CD1c-positive myeloid dendritic cell (primary cell): ENCODE data around the gene PKMYT1.
"Not testable (repeated sequence)": the region's sequence is repeated elsewhere in the genome, so short reads cannot be mapped to it uniquely, and the experiment has no call there.

ENCODE experiments used
- DNase-seq: peaks from one replicate; pipeline ENCODE4 v3.0.0-alpha.2; 2016; ENCODE audit errors: extremely low spot score

Gene PKMYT1

DNA sequence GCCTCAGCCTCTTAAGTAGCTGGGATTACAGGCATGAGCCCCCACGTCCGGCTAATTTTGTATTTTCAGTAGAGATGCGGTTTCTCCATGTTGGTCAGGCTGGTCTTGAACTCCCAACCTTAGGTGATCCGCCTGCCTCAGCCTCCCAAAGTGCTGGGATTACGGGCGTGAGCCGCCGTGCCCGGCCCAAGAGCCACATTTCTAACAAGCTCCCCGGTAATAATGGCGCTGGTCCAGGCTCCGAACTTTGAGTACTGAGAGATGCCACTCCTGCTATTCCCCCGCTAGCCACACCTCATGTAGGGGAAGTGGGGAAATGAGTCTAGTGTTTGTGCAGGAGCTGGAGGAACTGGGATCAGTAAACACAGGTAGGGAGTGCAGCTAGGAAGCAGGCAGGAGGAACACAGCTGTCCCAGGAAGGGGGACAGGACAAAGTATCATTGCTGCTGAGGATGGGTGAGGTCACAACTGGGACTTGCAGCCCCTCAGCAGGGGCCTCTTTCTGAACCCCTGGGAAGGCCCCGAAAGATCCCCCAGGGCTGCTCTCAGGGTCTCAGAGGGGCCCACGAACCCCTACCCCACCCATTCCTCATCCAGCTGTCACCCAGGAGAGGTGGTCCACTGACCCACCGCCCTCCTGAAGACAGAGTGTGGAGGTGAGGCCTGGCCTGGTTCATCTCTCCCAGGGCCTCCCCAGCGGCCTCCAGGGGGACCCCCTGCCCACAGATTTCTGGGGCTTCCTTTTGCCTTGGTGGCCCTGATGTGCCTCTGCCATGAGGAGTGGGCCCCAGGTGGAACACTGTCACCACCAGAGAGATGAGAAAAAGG is 19.8 kb downstream of the PKMYT1 start:
- DNase-seq = no peak

DNA sequence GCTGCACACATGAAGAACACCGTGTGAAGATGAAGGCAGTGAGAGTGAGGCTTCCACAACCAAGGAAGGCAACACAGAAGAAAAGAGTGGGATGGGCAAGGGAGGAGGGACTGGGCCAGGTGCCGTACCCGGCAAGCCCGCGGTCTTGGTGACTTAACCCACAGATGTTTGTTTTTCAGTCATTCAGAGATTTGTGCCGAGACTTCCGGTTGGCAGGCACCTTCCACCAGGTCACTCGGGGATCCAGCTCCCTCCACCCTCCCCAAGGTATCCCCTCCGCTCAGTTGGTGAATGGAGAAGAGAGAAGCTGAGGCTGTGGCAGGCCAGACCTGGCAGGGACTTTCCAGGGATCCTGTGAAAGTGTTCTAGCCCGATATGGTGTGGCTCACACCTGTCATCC is 21.0 kb downstream of the PKMYT1 start:
- DNase-seq = no peak

GRCh38 chr16:2956579-2956956 is 23.7 kb downstream of the PKMYT1 start:
- no peak for DNase-seq

GRCh38 chr16:2955779-2956578 is 24.3 kb downstream of the PKMYT1 start:
- DNase-seq = peak; percentile 33

DNA sequence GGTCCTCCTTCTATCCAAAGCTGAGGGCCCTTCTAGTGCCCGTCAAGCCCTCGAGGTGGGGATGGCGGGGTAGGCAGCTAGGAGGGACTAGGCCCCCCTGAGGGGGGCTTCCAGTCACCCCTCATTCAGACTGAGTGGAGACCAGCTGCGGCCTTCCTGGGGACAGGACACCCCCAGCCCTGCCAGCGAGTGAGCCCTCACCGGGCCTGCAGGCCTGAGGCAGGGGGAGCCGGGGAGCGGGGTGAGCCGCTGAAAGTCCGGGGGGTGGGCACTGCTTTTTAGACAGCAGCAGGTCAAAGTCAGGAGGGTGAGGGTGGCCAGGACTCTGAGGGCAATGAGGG is 24.8 kb downstream of the PKMYT1 start:
- DNase-seq = no peak

- no peak for DNase-seq
Measured at GRCh38 chr16:2954656-2955381, 25.4 kb downstream of the PKMYT1 start.

- no peak for DNase-seq
Measured at GRCh38 chr16:2953706-2954627, 26.3 kb downstream of the PKMYT1 start.

- no peak for DNase-seq
Measured at GRCh38 chr16:2952679-2953078, 27.6 kb downstream of the PKMYT1 start.

- no peak for DNase-seq
Measured at GRCh38 chr16:2950773-2951172, 29.5 kb downstream of the PKMYT1 start.

DNA sequence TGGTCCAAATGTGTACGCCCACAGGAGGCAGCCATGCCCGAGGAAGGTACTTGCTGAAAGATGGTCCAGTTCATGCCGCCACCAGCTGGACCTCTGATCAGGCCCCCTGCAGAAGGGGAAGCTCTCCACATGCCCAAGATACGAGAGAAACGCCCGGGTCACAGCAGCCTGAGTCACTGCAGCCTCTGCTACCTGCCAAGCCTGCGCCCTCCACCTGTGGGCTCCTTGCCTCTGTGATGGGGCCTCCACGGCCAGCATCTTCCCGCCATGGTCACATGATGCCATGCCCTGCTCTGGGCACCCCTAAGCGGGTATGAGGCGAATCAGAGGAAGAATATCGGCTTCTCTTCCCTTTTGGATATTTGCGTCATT is 29.9 kb downstream of the PKMYT1 start:
- DNase-seq = no peak

DNA sequence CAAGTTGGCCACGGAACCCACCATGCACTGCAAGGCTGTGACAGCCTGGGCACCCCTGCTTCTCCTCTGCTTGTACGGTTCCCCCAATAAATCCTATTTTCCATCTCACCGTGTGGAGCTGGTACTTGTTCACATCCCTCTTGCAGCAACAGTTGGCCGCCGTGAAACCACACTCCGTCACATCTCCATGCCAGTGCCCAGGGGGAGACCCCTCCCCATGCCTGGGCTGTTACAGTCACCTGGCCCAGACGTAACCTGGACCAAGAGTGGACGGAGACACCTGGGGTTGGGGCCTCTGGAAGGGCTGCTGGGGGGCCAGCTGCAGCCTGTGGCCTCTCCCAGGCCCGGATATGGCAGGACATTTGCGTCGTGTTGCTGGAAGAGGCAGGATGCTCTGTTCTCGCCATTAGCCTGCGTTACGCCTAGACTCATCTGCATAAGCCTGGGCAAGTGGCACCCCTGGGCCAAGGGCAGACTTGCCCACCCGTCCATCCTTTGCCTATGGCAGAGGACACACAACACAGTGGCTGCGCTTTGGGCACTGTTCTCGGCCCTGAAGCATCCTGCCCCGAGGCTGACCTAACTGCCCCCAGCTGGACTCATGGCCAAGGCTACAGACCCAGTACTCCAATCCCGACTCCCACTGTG is 30.4 kb downstream of the PKMYT1 start:
- no peak for DNase-seq

DNA sequence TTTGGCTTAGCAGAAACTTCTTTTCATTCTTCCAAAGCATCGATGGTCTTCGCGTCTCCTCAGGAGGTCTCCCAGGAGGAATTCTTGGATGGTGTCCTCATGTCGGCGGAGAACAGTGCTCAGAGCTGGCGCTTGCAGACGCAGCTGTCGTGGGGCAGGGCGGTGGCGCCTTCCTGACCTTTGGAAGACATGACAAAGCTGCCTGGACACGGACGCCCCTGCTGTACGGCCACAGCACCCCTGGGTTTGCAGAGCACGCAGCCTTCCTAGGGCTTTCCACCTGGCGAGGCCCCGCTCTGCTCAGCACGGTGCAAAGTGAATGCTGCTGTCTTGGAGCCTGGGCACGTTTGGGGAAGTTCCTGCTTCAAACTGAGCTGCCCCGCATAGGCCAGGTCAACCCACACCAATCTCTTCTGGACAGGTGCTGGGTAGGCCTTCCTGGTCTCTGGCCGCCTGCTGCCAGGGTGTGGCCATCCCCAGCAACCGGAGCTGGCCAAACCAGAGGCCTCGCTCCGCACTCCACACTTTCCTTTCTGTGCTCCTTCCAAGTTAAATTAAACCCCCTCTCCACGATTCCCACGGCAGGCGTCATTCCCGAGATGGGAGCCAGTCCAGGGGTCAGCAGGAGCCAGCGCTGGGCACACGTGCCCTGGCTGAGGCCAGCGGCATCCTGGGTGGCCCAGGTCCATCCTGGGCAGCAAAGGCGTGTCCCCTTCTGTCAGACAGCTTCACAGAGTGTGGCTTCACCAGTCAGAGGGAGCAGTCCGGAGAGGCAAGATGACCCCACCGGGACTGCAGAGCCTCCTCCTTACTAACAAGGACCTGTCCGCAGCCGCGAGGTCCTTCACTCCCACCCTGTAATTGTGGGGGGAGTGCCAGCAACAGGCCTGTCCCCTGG is 31.2 kb downstream of the PKMYT1 start:
- DNase-seq = no peak

DNA sequence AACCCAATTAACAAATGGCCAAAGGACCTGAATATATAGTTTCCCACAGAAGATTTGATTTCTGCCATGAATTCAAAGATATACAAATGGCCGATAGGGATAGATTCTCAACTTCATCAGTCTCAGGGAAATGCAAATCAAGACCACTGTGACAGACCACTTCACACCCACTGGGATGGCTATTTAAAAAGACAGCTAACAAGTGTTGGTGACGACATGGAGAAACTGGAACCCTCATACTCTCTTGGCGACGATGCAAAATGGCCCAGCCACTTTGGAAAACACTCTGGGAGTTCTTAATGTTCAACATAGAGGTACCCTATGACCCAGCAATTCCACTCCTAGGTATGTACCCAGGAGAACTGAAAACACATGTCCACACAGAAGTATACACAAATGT is 33.6 kb downstream of the PKMYT1 start:
- no peak for DNase-seq

DNA sequence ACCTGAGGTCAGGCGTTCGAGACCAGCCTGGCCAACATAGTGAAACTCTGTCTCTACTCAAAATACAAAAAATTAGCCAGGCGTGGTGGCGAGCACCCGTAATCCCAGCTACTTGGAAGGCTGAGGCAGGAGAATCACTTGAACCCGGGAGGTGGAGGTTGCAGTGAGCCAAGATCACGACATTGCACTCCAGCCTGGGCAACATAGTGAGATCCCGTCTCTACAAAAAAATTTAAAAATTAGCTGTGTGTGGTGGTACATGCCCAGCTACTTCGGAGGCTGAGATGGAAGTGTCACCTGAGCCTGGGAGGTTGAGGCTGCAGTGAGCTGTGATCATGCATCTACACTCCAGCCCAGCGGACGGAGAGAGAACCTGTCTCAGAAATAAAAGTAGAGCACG is 36.5 kb downstream of the PKMYT1 start:
- not testable (repeated sequence) for DNase-seq

DNA sequence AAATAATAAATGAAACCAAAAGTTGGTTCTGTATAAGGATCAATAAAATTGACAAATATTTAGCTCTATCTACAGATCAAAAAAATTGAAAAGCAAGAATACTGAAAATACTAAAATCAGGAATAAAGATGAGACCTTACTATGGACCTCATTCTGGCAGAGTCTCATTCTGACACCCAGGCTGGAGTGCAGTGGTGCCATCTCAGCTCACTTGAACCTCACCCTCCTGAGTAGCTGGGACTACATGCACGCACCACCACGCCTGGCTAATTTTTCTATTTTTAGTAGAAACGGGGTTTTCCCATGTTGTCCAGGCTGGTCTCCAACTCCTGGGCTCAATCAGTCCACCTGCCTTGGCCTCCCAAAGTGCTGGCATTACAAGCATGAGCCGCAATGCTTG is 38.2 kb downstream of the PKMYT1 start:
- no peak for DNase-seq

GRCh38 chr16:2939968-2940367 is 40.3 kb downstream of the PKMYT1 start:
- DNase-seq = no peak

- no peak for DNase-seq
Measured at GRCh38 chr16:2938206-2938605, 42.0 kb downstream of the PKMYT1 start.

- no peak for DNase-seq
Measured at GRCh38 chr16:2937170-2937569, 43.1 kb downstream of the PKMYT1 start.

DNA sequence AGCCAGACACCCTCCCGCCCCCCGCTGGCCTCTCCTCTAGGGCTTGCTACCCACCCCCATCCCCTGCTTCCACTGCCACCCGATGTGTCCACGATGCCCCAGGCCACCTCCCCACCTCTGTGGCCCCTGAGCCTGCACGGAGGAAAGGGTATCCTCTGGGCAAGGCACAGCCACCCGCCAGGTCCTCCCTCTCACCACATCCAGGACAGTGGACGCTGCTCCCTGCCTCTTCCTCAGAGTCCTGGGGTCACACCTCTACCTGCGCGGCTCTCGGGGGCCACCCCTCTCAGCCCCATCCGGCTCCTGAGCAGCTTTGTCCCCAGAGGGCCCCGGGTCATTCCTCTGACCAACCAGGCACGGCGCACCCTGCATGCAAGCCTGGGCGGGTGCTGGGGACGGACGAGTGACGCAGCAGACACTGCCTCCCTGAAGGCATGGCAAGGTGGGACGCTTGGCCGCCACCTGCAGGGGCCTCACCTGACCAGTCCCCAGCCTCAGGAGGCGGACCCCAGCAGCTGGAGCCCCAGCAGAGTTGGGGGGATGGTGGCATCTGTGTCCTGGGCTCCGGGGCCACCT is 43.7 kb downstream of the PKMYT1 start:
- no peak for DNase-seq

GRCh38 chr16:2934450-2934849 is 45.8 kb downstream of the PKMYT1 start:
- no peak for DNase-seq
